ENCODE data around the gene YARS1. TPM values are rescaled to one million over a fixed set of nuclear protein-coding genes. Genes with fewer than 3 reads are reported as not detected.
"Not testable (repeated sequence)": the region's sequence is repeated elsewhere in the genome, so short reads cannot be mapped to it uniquely, and the experiment has no call there.

The YARS1 gene
- total RNA-seq, 1 donor: 137 TPM

- DNase-seq (ENCODE audit: low read depth): no peak
- no peak overlapping the region for H3K4me3 ChIP-seq (ENCODE audit: low read depth, low read length)
- no peak for TF ChIP-seq CTCF (IDR thresholded peaks at IDR 0.05; ENCODE audit: insufficient read depth, low read depth, low read length)
These were observed 10.1 kb downstream of the YARS1 start for GRCh38 chr1:32806910-32807523.

GRCh38 chr1:32806290-32806689 is 10.9 kb downstream of the YARS1 start:
- no peak for TF ChIP-seq CTCF (IDR thresholded peaks at IDR 0.05; ENCODE audit: insufficient read depth, low read depth, low read length)
- H3K4me3 ChIP-seq (ENCODE audit: low read depth, low read length): no peak overlapping the region
- no peak for DNase-seq (ENCODE audit: low read depth)

- not testable (repeated sequence) for H3K4me3 ChIP-seq (ENCODE audit: low read depth, low read length); DNase-seq (ENCODE audit: low read depth)
These were observed 12.7 kb downstream of the YARS1 start for GRCh38 chr1:32804460-32804859.

- DNase-seq (ENCODE audit: low read depth): peak; percentile 50
- TF ChIP-seq CTCF (IDR thresholded peaks at IDR 0.05; ENCODE audit: insufficient read depth, low read depth, low read length): no peak
- no peak overlapping the region for H3K4me3 ChIP-seq (ENCODE audit: low read depth, low read length)
These were observed 16.0 kb downstream of the YARS1 start for GRCh38 chr1:32801096-32801715.

GRCh38 chr1:32798679-32799416 is 18.3 kb downstream of the YARS1 start:
- no peak for TF ChIP-seq CTCF (IDR thresholded peaks at IDR 0.05; ENCODE audit: insufficient read depth, low read depth, low read length)
- no peak for DNase-seq (ENCODE audit: low read depth)
- H3K4me3 ChIP-seq (ENCODE audit: low read depth, low read length): no peak overlapping the region

GRCh38 chr1:32798191-32798590 is 19.0 kb downstream of the YARS1 start:
- TF ChIP-seq CTCF (IDR thresholded peaks at IDR 0.05; ENCODE audit: insufficient read depth, low read depth, low read length): no peak
- peak; percentile 73 for DNase-seq (ENCODE audit: low read depth)
- H3K4me3 ChIP-seq (ENCODE audit: low read depth, low read length): no peak overlapping the region

- no peak overlapping the region for H3K4me3 ChIP-seq (ENCODE audit: low read depth, low read length)
- TF ChIP-seq CTCF (IDR thresholded peaks at IDR 0.05; ENCODE audit: insufficient read depth, low read depth, low read length): no peak
- no peak for DNase-seq (ENCODE audit: low read depth)
These were observed 19.7 kb downstream of the YARS1 start for GRCh38 chr1:32797456-32797855.

GRCh38 chr1:32795763-32796162 is 21.4 kb downstream of the YARS1 start:
- not testable (repeated sequence) for H3K4me3 ChIP-seq (ENCODE audit: low read depth, low read length)
- DNase-seq (ENCODE audit: low read depth): peak; percentile 38
